Tibial artery (tissue), 4 donors: ENCODE measurements around the gene ZEB2.

Experiments used
- DNase-seq, 2 donors: peaks; one replicate each; pipeline ENCODE4 v3.0.0-alpha.2; 2019
- H3K27ac ChIP-seq, 2 donors: fragments of 200-600 bp; sonication (generic) in 1 of 2; 1 replicate in 1 of 2; 2 replicates in 1 of 2; pipeline ENCODE4 v1.5.1; 2018 to 2019; ENCODE audit warnings: mild to moderate bottlenecking in 1 of 2
- H3K27me3 ChIP-seq, 2 donors: fragments of 200-600 bp; sonication (generic) in 1 of 2; one replicate each; pipeline versions ENCODE4 v1.5.1 to v1.6.0; 2016 to 2019
- H3K36me3 ChIP-seq, 3 donors: fragments of 200-600 bp; sonication (generic) in 2 of 3; one replicate each; pipeline ENCODE4 v1.5.1; 2016 to 2019; ENCODE audit warnings: mild to moderate bottlenecking in 2 of 3
- H3K4me1 ChIP-seq, 4 donors: fragments of 200-600 bp; sonication (generic) in 2 of 4; 1 replicate in 3 of 4; 2 replicates in 1 of 4; pipeline ENCODE4 v1.5.1; 2016 to 2019
- H3K4me3 ChIP-seq, 2 donors: fragments of 200-600 bp; sonication (generic) in 1 of 2; 1 replicate in 1 of 2; 2 replicates in 1 of 2; pipeline ENCODE4 v1.5.1; 2018 to 2019; ENCODE audit warnings: mild to moderate bottlenecking in 2 of 2
- H3K9me3 ChIP-seq, 3 donors: fragments of 200-600 bp; sonication (generic) in 1 of 3; one replicate each; pipeline ENCODE4 v1.5.1; 2016 to 2019
- CTCF ChIP-seq, 2 experiments: fragments of 200-600 bp in 1 of 2; fragments of 450-650 bp in 1 of 2; IDR thresholded peaks; one replicate each; pipeline ENCODE4 v1.5.1; 2017 to 2019; ENCODE audit warnings: antibody characterized with exemption in 2 of 2, mild to moderate bottlenecking in 1 of 2, moderate library complexity in 1 of 2
- intact Hi-C: fragments of 100-400 bp; cut with DNase I; formaldehyde crosslinking; loops from one replicate; pipeline ENCODE4 v1.15.0; 2023; ENCODE audit warnings: low total_unique reads

Gene ZEB2

GRCh38 chr2:144522897-144523595 is 3.1 kb upstream of the ZEB2 start:
- Histone ChIP-seq H3K27me3 (no peaks in the 10 kb centered on the region), H3K4me1 (peaks cover 0 to 49% (median 8%) of the 10 kb centered on the region in 4 donors), H3K36me3 (no peaks in the 10 kb centered on the region), H3K4me3 (peak overlapping the region; percentile 71 to 73), H3K9me3 (no peaks in the 10 kb centered on the region), H3K27ac (peak overlapping the region; percentile 97 to 99)
- TF ChIP-seq CTCF (IDR thresholded peaks at IDR 0.05) = no peak
- intact Hi-C loops = loop anchor here (10.0 kb wide), 1 partner anchor 502 kb away; no protein-coding TSS in a partner anchor
- DNase-seq = peak; percentile 60 to 77

GRCh38 chr2:144522176-144522896 is 2.4 kb upstream of the ZEB2 start:
- peaks cover 0 to 42% (median 3%) of the 10 kb centered on the region in 4 donors for H3K4me1 ChIP-seq
- H3K27ac ChIP-seq = peak overlapping the region; percentile 97 to 99
- peak overlapping the region; percentile 71 to 73 for H3K4me3 ChIP-seq
- H3K9me3 ChIP-seq = no peaks in the 10 kb centered on the region
- no peak for DNase-seq
- TF ChIP-seq CTCF (IDR thresholded peaks at IDR 0.05) = no peak
- intact Hi-C loops = loop anchor here (10.0 kb wide), 1 partner anchor 502 kb away; no protein-coding TSS in a partner anchor
- H3K36me3 ChIP-seq = no peaks in the 10 kb centered on the region
- no peaks in the 10 kb centered on the region for H3K27me3 ChIP-seq

- no peak for TF ChIP-seq CTCF (IDR thresholded peaks at IDR 0.05)
- intact Hi-C loops = loop anchor here (10.0 kb wide), 1 partner anchor 503 kb away; no protein-coding TSS in a partner anchor
- Histone ChIP-seq H3K36me3 (no peaks in the 10 kb centered on the region), H3K9me3 (no peaks in the 10 kb centered on the region), H3K4me1 (peaks cover 0 to 36% (median 3%) of the 10 kb centered on the region in 4 donors), H3K4me3 (peak overlapping the region; percentile 71 to 73), H3K27ac (peak overlapping the region; percentile 97 to 99), H3K27me3 (no peaks in the 10 kb centered on the region)
- DNase-seq = peak in 1 of 2 donors; percentile 43
Observed at GRCh38 chr2:144521686-144522085, 1.8 kb upstream of the ZEB2 start.

GRCh38 chr2:144520756-144521487 is 1.0 kb upstream of the ZEB2 start:
- intact Hi-C loops = loop anchor here (10.0 kb wide), 1 partner anchor 504 kb away; no protein-coding TSS in a partner anchor
- H3K27me3 ChIP-seq = no peaks in the 10 kb centered on the region
- no peaks in the 10 kb centered on the region for H3K9me3 ChIP-seq
- no peaks in the 10 kb centered on the region for H3K36me3 ChIP-seq
- TF ChIP-seq CTCF (IDR thresholded peaks at IDR 0.05) = no peak
- H3K4me3 ChIP-seq = peak overlapping the region; percentile 71 to 73
- DNase-seq = peak in 1 of 2 donors; percentile 29
- H3K4me1 ChIP-seq = peaks cover 0 to 29% (median 5%) of the 10 kb centered on the region in 4 donors
- H3K27ac ChIP-seq = peak overlapping the region; percentile 97 to 99

- TF ChIP-seq CTCF (IDR thresholded peaks at IDR 0.05) = no peak
- DNase-seq = no peak
- Histone ChIP-seq H3K4me3 (peak overlapping the region; percentile 71 to 73), H3K9me3 (no peaks in the 10 kb centered on the region), H3K27ac (peak overlapping the region; percentile 97 to 99), H3K27me3 (no peaks in the 10 kb centered on the region), H3K4me1 (peaks cover 0 to 25% (median 5%) of the 10 kb centered on the region in 4 donors), H3K36me3 (no peaks in the 10 kb centered on the region)
- intact Hi-C loops = loop anchor here (5.0 kb wide), 2 partner anchors 72 to 187 kb away; a partner anchor contains a TSS
Observed at GRCh38 chr2:144519597-144519933, 354 bp downstream of the ZEB2 start.
